ENCODE results near the gene HMCN1.
"Not testable (repeated sequence)": the region's sequence is repeated elsewhere in the genome, so short reads cannot be mapped to it uniquely, and the experiment has no call there.

HMCN1 gene

GRCh38 chr1:185742403-185742802 lies 8.2 kb downstream of the HMCN1 start:
- DNase-seq: no peak

- DNase-seq: no peak
Observed at GRCh38 chr1:185745165-185745564, 11.0 kb downstream of the HMCN1 start.

- no peak for DNase-seq
Observed at GRCh38 chr1:185759061-185759460, 24.9 kb downstream of the HMCN1 start.

GRCh38 chr1:185761841-185762240 lies 27.6 kb downstream of the HMCN1 start:
- DNase-seq: no peak

GRCh38 chr1:185767508-185768120 lies 33.4 kb downstream of the HMCN1 start:
- no peak for DNase-seq

- DNase-seq: no peak
Observed at GRCh38 chr1:185768371-185768770, 34.2 kb downstream of the HMCN1 start.

GRCh38 chr1:185769136-185769535 lies 34.9 kb downstream of the HMCN1 start:
- DNase-seq: no peak

GRCh38 chr1:185774394-185774793 lies 40.2 kb downstream of the HMCN1 start:
- no peak for DNase-seq

GRCh38 chr1:185775501-185775900 lies 41.3 kb downstream of the HMCN1 start:
- DNase-seq: no peak

GRCh38 chr1:185776522-185776921 lies 42.3 kb downstream of the HMCN1 start:
- DNase-seq: no peak

GRCh38 chr1:185783860-185784259 lies 49.7 kb downstream of the HMCN1 start:
- DNase-seq: not testable (repeated sequence)

GRCh38 chr1:185785586-185785985 lies 51.4 kb downstream of the HMCN1 start:
- no peak for DNase-seq

GRCh38 chr1:185786524-185786923 lies 52.3 kb downstream of the HMCN1 start:
- peak; percentile 81 for DNase-seq

- DNase-seq: peak; percentile 4
Observed at GRCh38 chr1:185787238-185787637, 53.0 kb downstream of the HMCN1 start.

GRCh38 chr1:185788386-185788785 lies 54.2 kb downstream of the HMCN1 start:
- no peak for DNase-seq

GRCh38 chr1:185789501-185790193 lies 55.5 kb downstream of the HMCN1 start:
- no peak for DNase-seq

- DNase-seq: no peak
Observed at GRCh38 chr1:185790194-185790735, 56.1 kb downstream of the HMCN1 start.

- DNase-seq: no peak
Observed at GRCh38 chr1:185792040-185792439, 57.8 kb downstream of the HMCN1 start.

- not testable (repeated sequence) for DNase-seq
Observed at GRCh38 chr1:185794495-185794894, 60.3 kb downstream of the HMCN1 start.

GRCh38 chr1:185795181-185795580 lies 61.0 kb downstream of the HMCN1 start:
- peak; percentile 37 for DNase-seq

- no peak for DNase-seq
Observed at GRCh38 chr1:185798505-185798904, 64.3 kb downstream of the HMCN1 start.

GRCh38 chr1:185803241-185803640 lies 69.0 kb downstream of the HMCN1 start:
- DNase-seq: no peak

GRCh38 chr1:185804206-185804605 lies 70.0 kb downstream of the HMCN1 start:
- DNase-seq: peak; percentile 17

- no peak for DNase-seq
Observed at GRCh38 chr1:185804608-185805007, 70.4 kb downstream of the HMCN1 start.

- no peak for DNase-seq
Observed at GRCh38 chr1:185807275-185807674, 73.1 kb downstream of the HMCN1 start.
